HG03575 (cell line): ENCODE data around the gene KCNJ10.

ENCODE experiments used
- ATAC-seq: cut with Tn5 transposase; IDR thresholded peaks from one replicate; pipeline ENCODE4 v1.9.1; 2021; ENCODE audit not compliant: unreplicated experiment, insufficient number of reproducible peaks, low FRiP score; ENCODE audit errors: extremely low read depth

The KCNJ10 gene

GRCh38 chr1:159980786-159981185, 89.2 kb downstream of the KCNJ10 start:
- no peak for ATAC-seq

GRCh38 chr1:159980076-159980475, 89.9 kb downstream of the KCNJ10 start:
- ATAC-seq = no peak

- ATAC-seq = no peak
Observed at GRCh38 chr1:159979257-159979656, 90.7 kb downstream of the KCNJ10 start.

DNA sequence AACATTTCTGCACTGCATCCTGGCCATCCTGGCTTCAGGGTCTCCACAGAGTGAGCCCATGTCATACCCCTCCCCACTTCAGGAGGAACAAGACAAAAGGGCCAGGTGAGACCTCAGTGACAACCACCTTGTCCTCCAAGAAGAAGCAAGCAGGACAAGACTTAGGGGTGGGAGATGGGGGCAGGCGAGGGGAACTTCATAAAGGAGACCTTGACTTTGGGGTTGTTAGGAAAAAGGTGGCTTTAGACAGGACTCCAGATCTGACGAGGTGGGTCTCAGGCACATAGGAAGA, 91.9 kb downstream of the KCNJ10 start:
- no peak for ATAC-seq

DNA sequence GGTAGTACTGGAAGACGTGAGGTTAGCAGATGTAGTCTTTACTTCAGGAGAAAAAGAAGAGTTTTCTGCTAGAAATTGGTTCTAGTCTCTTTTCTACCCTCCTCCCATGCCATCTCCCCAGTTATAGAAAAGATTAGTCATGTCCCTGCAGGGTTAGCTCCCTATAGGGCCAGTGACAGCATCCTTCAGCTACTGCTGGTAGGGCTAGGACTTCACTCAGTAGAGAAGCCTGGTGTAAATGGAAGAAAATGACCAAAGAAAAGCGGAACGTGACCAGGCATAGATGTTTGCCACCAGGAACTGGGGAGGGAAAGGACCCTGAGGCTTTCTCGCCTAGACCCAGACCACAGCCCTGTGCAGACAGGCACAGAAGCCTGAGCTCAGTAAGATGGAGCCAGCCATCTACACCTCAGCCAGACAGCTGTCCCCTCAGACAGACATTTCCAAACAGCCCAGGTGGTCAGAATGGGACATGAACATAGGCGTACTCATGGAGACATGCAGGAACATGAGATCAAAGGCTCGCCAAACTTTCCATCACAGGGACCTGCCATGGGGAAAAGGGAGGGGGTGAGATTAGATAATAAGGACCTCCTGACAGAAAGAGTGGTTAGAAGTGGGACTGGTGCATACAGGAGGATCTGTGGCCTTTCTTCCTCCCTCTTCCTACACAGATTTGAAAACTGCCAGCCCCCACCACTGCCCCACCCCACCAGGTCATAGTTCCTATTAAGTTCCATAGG, 92.4 kb downstream of the KCNJ10 start:
- no peak for ATAC-seq

DNA sequence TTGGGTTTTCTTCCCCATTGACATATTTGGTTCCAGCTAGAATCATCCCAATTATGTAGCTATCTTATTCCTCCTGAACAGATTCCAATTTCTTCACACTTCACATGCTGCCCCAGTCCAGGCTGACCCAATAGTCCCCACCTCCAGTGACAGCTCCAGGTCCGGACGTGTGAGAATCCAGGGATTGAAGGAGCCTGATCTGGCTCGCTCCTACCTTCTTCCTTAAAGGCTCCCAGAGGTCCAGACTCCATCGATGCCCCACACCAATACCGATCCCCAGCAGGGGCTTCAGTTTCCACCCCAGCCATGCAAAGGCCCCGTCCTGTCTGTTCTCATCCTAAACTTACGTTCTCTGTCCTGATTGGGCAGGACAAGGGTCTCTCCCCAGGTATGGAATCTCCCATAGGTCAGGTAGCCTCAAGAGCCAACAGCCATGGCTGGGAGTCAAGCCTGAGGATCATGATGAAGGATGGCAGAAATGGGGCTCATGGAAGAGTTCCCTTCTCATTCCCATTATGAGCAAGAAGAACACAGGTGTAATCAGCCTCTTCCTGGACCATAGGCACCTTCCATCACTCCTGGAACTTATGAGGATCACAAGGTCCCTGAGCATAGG, 95.5 kb downstream of the KCNJ10 start:
- no peak for ATAC-seq

GRCh38 chr1:159973350-159973940, 96.5 kb downstream of the KCNJ10 start:
- ATAC-seq = no peak

DNA sequence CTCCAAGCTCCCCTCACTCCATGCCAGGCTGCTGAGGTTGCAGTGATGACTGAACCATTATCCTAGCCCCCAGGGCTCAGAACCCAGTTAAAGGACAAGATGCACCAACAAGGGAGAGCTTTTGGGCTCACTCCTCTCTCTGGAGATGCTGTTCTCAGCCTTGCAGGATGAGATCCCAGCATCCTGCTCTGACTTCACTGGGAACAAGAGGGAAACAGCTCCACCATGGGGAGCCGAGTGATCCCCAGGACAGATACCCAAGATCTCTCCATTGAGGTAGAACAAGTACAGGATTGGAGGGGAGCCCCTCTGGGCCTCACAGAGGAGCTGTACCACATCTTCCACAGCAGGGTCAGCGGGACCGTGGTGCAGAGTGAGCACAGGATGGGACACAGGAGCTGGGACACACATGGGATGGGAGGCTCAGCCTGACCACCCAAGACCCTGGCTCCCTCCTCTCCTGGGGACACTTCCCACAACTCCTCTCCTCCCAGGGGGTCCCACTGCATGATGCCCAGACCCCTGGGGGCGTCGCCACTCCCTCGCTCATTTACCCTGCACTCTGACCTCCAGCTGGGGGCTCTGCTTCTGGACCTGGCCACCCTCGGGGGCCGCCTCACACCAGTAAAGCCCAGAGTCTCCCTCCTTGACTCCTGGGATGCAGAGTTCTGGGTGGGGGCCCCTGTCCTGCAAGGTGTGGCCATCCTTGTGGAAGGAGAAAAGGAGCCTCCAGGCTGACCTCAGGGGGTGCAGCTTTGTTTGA, 97.3 kb downstream of the KCNJ10 start:
- no peak for ATAC-seq

DNA sequence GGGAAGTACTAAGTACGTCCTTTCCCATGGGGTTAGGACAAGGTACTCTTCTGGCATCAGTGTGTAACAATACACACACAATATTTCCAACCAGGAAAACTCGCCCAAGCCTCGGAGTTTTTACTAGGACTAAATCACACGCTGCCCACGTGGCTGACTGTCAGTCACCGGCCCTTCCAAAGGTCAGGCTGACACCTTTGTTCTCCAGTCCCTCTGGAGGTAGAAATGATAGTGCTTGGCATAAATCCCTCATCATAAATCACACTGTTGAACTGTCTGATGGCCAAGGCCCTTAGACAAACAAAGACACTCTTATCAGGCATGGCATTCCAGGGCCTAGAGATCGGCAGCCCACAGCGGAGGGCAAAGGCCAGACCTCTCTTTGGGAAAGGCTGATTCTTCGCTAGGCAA, 99.0 kb downstream of the KCNJ10 start:
- no peak for ATAC-seq

DNA sequence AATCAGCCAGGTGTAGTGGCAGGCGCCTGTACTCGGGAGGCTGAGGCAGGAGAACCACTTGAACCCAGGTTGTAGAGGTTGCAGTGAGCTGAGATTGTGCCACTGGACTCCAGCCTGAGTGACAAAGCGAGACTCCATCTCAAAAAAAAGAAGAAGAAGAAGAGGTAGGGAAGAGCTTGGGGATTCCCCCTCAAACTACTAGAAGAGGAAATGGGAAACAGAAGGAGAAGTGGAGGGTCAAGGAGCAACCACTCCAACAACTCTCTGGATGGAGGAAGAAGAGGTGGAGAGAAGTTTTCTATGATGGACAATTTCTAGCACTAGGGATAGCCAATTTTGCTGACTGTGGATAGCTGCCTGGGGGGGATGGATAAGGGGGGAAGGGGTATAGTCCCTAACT, 101.1 kb downstream of the KCNJ10 start:
- no peak for ATAC-seq

DNA sequence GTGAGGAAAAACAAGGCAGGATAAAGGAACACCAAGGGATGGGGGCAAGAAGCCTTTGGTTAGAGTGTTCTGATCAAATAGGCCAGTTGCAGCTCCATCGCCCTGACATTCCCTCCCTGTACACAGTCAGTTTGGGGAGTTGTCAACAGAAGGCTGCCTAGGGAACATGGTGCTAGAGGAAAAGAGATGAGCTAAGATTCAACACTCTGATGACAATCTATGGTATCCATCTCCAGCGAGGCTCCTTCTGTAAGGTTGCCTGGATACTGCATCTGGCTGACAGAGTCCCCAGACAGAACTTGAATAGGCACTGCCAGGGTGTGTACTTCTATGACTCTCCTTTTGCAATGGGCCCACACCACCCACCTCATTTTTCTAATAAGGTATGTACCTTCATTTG, 104.7 kb downstream of the KCNJ10 start:
- no peak for ATAC-seq

GRCh38 chr1:159964144-159964543, 105.8 kb downstream of the KCNJ10 start:
- no peak for ATAC-seq

DNA sequence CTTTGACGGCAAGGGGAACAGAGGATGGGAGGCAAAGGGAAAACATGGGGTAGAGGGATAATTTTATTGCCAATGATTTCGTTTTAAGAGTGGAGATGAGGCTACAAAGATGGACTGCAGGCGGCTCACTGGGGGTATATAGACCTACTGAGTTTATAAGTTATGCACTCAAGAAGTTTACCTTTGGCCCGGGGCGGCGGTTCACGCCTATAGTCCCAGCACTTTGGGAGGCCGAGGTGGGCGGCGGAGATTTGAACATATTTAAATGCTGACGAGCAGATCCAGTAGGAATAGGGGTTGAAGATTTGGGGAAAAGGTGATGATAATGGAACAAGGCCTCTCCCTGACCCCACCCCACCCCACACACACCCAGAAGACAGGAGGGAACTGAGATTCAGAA, 107.8 kb downstream of the KCNJ10 start:
- ATAC-seq = no peak

DNA sequence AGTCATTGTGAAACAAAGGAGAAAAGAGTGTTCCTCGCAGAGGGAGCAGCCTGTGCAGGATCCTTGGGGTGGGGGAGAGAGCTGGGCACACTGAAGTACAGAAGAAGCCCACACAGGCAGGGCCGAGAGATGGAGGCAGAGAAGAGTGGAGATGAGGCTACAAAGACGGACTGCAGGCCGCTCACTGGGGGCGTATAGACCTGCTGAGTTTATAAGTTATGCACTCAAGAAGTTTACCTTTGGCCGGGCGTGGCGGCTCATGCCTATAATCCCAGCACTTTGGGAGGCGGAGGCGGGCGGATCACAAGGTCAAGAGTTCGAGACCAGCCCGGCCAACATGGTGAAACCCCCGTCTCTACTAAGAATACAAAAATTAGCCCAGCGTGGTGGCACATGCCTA, 108.3 kb downstream of the KCNJ10 start:
- no peak for ATAC-seq

GRCh38 chr1:159960721-159961381, 109.1 kb downstream of the KCNJ10 start:
- ATAC-seq = no peak

DNA sequence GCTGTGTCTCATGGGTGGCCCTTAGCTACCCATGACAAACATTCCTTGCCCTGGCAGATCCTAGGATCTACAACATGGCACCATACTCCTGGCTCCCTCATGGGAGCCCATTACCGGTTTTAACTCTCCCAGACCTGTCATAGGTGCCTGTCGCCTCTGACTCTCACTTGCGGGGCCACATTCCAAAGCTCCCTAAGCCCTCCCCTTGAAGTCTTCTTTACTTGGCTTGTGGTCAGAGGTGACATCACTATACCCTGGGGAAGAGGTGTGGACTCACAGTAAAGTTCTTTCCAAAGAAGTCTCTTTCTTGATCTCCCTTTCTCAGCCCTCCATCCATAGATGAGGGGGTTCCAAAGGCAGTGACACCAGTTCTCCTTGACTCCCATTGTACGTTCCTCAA, 110.5 kb downstream of the KCNJ10 start:
- no peak for ATAC-seq

DNA sequence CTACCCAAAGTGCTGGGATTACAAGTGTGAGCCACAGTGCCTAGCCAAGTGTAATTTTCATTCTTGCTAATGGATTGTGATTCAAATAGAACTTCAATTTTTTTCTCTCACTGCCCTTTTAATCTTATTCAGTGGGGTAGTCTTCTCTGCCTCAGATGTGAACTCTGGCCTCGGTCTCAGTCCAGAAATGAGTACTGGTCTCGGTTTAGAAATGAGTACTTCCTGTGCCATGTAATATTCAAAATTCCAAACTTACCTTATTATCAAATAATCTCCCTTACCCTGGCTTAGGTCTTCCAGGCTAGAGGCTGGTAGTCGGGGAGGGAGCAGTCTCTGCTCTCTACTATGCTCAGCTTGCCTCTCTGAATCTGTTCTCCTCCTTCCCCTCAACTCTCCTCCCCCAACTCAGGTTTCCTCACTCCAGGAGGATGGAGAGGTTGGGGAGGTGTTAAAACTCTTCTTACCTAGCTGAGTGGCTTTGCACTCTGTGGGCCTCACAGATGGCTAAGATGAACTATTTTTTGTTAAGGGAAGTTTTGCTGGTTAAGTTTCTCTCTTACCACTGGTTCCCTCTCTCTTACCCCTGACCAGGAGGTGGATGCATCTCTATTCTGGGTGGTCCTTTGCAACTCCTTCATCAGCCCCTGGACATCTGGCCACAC, 111.1 kb downstream of the KCNJ10 start:
- no peak for ATAC-seq

- ATAC-seq = no peak
Observed at GRCh38 chr1:159957824-159958268, 112.1 kb downstream of the KCNJ10 start.

GRCh38 chr1:159955456-159955855, 114.5 kb downstream of the KCNJ10 start:
- ATAC-seq = no peak
